GM19193 (cell line): Measurements from ENCODE around the gene TOB1.
A peak's percentile ranks its signal among the peaks of the same experiment; 100 is the strongest.

Experiments
- POLR2A ChIP-seq: IDR thresholded peaks from 4 replicates; pipeline ENCODE4 v1.6.1; 2011; ENCODE audit not compliant: insufficient read depth, insufficient read length; ENCODE audit errors: extremely low read depth

TOB1 gene

GRCh38 chr17:50866261-50866949 lies at the start of gene TOB1:
Gene TOB1 (minus strand): TSS chr17:50866354. CDS start chr17:50864017, 2,337 bp downstream.
- peak; percentile 100 for TF ChIP-seq POLR2A

GRCh38 chr17:50914505-50915063 lies 48.4 kb upstream of the TOB1 start:
- no peak for TF ChIP-seq POLR2A

DNA sequence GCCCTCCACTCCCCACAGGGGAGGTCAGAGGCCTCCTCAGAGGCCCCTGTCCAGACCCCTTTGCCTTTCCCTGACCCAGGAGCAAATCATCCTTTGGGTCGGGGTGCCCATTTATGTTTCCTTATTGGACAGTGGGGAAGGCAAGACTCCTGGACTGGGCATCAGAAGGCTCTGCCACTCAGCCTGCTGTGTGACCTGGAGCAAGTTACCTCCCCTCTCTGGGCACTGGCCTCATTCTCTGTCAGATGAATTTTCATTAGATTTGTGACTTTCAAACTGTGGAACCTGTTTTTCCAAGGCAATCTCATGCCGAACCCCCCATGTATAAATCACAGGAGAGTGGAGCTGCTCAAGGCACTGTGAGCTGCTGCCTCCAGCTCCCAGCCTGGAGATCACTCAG lies 47.0 kb upstream of the TOB1 start:
- no peak for TF ChIP-seq POLR2A

- TF ChIP-seq POLR2A: no peak
These were observed 45.7 kb upstream of the TOB1 start for GRCh38 chr17:50911890-50912289.

DNA sequence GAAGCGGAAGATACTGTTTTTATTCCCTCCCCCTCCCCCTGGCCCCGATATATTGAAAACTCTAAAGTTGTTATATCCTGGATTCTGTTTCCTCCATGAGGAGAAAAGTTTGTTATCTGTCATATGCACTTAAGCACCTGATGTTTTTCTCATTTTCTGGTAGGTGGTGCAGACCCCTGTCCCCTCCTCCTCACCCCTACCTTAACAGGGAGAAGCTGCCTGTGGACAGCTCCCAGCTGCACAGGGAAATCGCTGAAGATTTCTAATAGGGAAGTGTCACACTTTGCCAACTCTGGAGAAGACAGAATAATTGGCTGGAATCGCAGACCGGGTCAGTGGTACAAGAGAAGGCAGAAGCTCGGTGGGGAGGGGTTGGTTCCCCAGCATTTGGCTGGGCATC lies 45.3 kb upstream of the TOB1 start:
- TF ChIP-seq POLR2A: no peak

DNA sequence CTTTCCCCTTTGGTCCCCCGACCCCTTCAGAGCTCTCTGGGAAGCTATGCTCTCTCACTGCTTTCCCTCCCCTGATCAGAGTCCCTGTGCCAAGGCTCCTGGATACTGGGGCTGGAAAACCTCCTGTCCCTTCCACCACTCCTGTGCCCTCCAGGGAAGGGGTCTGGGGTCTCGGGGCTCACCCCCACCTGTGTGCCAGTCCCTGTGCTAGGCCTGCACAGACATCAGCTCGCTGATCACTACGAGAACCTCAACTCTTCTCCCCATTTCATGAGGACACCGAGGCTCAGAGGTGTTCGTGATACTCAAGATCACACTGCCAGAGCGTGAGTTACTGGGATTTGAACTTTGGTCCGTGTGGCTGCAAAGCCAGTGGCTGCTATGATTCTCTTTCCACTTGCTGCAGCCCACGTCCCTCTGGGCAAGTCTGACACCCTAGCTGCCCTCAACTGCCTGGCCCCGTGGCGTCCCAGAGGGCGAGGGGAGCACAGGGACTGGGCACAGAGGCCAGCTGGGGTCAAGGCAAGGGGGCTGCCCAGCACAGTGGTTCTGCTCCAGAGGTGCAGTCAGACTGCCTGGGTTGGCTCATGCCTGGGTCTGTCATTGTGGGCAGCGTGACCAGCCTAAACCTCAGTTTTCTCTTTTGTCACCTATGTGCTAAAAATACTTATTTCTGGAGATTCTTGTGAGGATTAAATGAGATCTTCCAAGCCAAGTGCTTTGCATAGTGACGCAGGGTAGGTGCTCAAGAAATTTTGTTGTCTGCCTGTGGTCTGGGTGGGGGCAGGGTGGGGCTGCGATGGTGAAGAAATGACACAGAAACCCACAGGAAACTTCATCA lies 43.8 kb upstream of the TOB1 start:
- TF ChIP-seq POLR2A: no peak

- TF ChIP-seq POLR2A: no peak
These were observed 43.0 kb upstream of the TOB1 start for GRCh38 chr17:50908860-50909764.

DNA sequence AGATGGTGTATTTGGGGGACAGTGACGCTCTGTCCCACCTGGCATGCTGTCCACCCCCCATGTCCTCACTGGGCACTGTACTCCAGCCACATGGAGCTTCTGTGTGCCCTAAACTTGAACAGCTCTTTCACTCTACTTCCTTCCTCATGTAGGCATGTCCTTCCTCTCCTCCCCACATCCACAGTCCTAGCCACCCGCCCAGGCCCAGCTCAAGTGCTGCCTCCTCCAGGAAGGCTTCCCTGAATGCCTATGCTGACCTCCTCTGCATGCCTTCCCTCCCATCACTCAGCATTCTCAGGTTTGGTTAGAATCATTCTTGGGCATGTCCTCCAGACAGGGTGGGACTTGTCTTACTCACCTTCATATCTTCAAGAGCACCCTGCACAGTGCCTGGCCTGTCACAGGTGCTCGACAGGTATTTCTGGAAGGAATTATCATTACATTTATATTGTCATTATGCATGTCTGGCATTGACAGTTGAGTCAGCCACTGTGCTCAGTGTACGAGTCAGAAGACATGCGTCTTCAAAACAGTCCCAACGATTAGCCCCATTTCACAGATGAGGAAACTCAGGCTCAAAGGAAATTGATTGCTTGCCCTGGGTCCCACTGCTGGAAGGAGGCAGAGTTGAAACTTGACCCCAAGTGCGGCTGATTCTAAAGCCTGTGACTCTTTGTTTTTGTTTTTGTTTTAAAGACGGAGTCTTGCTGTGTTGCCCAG lies 42.1 kb upstream of the TOB1 start:
- TF ChIP-seq POLR2A: no peak

GRCh38 chr17:50906443-50906842 lies 40.3 kb upstream of the TOB1 start:
- no peak for TF ChIP-seq POLR2A

GRCh38 chr17:50905460-50905803 lies 39.3 kb upstream of the TOB1 start:
- TF ChIP-seq POLR2A: no peak

GRCh38 chr17:50904518-50905459 lies 38.6 kb upstream of the TOB1 start:
- TF ChIP-seq POLR2A: no peak

- TF ChIP-seq POLR2A: no peak
These were observed 37.7 kb upstream of the TOB1 start for GRCh38 chr17:50903604-50904517.
